ENCODE measurements around the gene MYH9.
"Not testable (repeated sequence)": the region's sequence is repeated elsewhere in the genome, so short reads cannot be mapped to it uniquely, and the experiment has no call there.

The MYH9 gene

GRCh38 chr22:36430863-36431262 is 43.1 kb upstream of the MYH9 start:
- DNase-seq (ENCODE audit: low spot score): no peak
- in situ Hi-C loops (cut with MboI; ENCODE audit: low sequenced_read_pairs, unreplicated experiment): no loop called here
- no peak for TF ChIP-seq CTCF (IDR thresholded peaks at IDR 0.05; ENCODE audit: borderline replicate concordance, control extremely low read depth, extremely low read depth, insufficient read depth, missing control alignments)

DNA sequence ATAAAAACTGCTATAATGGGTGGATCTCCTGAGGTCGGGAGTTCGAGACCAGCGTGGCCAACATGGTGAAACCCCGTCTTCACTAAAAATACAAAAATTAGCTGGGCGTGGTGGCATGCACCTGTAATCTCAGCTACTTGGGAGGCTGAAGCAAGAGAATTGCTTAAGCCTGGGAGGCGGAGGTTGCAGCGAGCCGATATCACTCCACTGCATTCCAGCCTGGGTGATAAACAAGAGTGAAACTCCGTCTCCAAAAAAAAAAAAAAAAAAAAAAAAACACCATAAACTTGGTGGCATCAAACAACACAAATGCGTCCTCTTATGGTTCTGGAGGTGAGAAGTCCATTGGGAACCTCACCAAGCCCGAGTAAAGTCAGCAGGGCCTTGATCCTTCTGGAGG is 40.2 kb upstream of the MYH9 start:
- in situ Hi-C loops (cut with MboI; ENCODE audit: low sequenced_read_pairs, unreplicated experiment); DNase-seq (ENCODE audit: low spot score): not testable (repeated sequence)

GRCh38 chr22:36425977-36426523 is 38.3 kb upstream of the MYH9 start:
- DNase-seq (ENCODE audit: low spot score): no peak
- TF ChIP-seq CTCF (IDR thresholded peaks at IDR 0.05; ENCODE audit: borderline replicate concordance, control extremely low read depth, extremely low read depth, insufficient read depth, missing control alignments): no peak
- in situ Hi-C loops (cut with MboI; ENCODE audit: low sequenced_read_pairs, unreplicated experiment): no loop called here

DNA sequence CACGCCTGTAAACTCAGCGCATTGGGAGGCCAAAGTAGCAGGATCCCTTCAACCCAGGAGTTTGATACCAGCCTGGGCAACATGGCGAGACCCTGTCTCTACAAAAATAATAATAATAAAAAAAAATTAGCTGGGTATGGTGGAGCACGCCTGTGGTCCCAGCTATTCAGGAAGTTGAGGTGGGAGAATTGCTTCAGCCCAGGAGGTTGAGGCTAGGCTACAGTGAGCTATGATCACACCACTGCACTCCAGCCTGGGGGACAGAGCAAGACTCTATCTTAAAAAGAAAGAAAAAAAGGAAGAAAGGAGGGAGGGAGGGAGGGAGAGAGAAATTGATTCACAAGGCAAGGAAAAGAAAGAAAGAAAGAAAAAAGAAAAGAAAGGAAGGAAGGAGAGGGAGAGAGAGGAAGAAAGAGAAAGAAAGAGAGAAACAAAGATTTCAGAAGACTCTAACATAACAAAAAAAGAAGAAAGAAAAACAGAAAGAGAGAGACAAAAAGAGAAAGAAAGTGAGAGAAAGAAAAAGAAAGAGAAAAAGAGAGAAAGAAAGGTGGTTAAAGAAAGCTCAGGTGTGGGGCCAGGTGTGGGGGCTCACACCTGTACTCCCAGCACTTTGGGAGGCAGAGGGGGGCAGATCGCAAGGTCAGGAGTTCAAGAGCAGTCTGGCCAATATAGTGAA is 37.3 kb upstream of the MYH9 start:
- in situ Hi-C loops (cut with MboI; ENCODE audit: low sequenced_read_pairs, unreplicated experiment): no loop called here
- TF ChIP-seq CTCF (IDR thresholded peaks at IDR 0.05; ENCODE audit: borderline replicate concordance, control extremely low read depth, extremely low read depth, insufficient read depth, missing control alignments): no peak
- no peak for DNase-seq (ENCODE audit: low spot score)

- in situ Hi-C loops (cut with MboI; ENCODE audit: low sequenced_read_pairs, unreplicated experiment); DNase-seq (ENCODE audit: low spot score): not testable (repeated sequence)
Observed at GRCh38 chr22:36424466-36424865, 36.7 kb upstream of the MYH9 start.

DNA sequence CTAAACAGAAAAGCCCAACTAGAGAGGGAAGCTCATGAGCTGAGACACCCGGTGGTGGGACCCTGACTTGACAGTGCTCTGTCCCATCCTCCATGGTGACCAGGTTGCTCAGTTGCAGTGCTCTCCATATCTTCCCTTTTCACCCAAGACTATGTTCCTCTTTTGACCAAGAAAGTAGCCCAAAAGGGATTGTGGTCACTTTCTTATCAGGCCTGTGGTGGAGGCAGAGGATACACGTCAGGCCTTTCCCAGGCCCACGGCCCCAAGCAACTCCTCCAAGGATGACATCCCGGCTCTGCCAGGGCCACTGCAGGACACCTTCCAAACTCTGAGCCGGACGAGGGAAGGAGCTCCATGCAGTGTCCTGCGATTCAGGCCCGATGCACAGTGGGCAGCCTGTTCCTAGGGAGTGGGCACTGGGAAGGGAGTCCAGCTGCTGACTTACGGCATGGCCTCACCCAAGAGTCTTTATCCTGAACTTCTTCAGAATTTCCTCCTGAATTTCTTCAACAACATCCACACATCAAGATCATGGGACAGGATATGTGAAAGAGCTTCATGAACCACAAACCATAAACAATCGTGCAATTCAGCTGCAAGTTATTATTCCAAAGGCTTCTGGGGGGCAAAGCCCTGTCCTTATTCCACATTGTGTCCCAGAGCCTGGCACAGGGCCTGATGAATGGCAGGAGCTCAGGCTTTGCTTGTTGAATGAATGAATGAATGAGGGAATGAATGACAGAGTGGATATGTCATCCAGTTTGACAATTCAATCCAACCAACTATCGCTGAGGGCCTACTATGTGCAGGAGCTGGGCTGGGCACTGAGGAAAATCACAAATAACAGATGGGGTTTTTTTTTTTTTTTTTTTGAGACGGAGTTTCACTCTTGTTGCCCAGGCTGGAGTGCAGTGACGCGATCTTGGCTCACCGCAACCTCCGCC is 36.0 kb upstream of the MYH9 start:
- in situ Hi-C loops (cut with MboI; ENCODE audit: low sequenced_read_pairs, unreplicated experiment): no loop called here
- no peak for TF ChIP-seq CTCF (IDR thresholded peaks at IDR 0.05; ENCODE audit: borderline replicate concordance, control extremely low read depth, extremely low read depth, insufficient read depth, missing control alignments)

DNA sequence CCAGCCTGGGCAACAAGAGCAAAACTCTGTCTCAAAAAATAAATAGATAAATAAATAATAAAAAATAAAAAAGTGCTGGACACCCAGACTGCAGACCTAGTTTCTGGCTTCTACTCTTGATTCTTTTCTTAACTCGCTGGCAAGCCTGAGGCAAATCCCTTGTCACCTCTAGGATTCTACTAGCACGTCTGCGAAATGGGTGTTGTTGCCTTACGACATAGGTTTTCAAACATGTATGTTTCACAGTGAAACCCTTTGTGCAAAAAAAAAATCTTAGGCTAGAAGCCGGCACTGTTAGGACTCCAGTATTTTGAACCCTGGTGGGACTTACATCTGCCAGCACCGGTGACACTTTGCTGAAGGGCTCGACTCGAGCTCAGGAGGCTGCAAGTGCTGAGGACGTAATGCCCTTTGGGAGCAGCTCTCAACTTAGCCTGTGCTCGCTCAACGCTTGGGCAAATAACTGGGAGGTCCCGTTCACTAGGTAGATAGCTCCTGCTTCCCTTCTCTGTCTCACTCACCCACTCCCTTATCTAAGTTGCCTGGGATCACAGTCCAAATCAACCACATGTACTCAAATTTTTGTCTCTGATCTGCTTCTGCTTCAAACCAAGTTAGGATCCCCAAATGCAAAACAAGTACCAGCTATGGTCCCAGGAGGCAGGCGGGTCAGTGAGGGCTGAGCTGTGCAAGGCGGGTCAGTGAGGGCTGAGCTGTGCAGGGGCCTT is 34.7 kb upstream of the MYH9 start:
- DNase-seq (ENCODE audit: low spot score): no peak
- no peak for TF ChIP-seq CTCF (IDR thresholded peaks at IDR 0.05; ENCODE audit: borderline replicate concordance, control extremely low read depth, extremely low read depth, insufficient read depth, missing control alignments)
- in situ Hi-C loops (cut with MboI; ENCODE audit: low sequenced_read_pairs, unreplicated experiment): no loop called here

More for the DNA sequence above, 36.0 kb upstream of the MYH9 start:
- DNase-seq (ENCODE audit: low spot score): no peak
